ENCODE measurements around the gene MOB3B. TPM values are rescaled to one million over a fixed set of nuclear protein-coding genes. Genes with fewer than 3 reads are reported as not detected.

The MOB3B gene
- total RNA-seq, 2 donors from 2014 or later: 3.1 to 17.8 TPM

GRCh38 chr9:27572061-27572460 lies 42.4 kb upstream of the MOB3B start:
- Histone ChIP-seq H3K4me1 (replicated peaks) (no peaks in the 10 kb centered on the region), H3K36me3 (no peaks in the 10 kb centered on the region), H3K9me3 (no peaks in the 10 kb centered on the region), H3K27ac (peak overlapping the region; percentile 99), H3K4me3 (peak overlapping the region; percentile 69 to 75), H3K27me3 (replicated peaks; ENCODE audit: insufficient read depth) (no peaks in the 10 kb centered on the region)
- intact Hi-C loops (cut with DNase I): loop anchor here (5.0 kb wide), 1 partner anchor 680 kb away; the partner anchor contains the start of gene CAAP1
- peak; percentile 9 for DNase-seq (ENCODE audit: low spot score)
- WGBS: 21% methylated on average over 3 of the region's 3 CpGs
- TF ChIP-seq POLR2A (IDR thresholded peaks at IDR 0.05) (no peak), POLR2AphosphoS5 (IDR thresholded peaks at IDR 0.05) (no peak), CTCF (IDR thresholded peaks at IDR 0.05) (no peak)

GRCh38 chr9:27571011-27571410 lies 41.4 kb upstream of the MOB3B start:
- H3K27me3 ChIP-seq (replicated peaks; ENCODE audit: insufficient read depth): no peaks in the 10 kb centered on the region
- TF ChIP-seq POLR2AphosphoS5 (IDR thresholded peaks at IDR 0.05) (no peak), CTCF (IDR thresholded peaks at IDR 0.05) (no peak), POLR2A (IDR thresholded peaks at IDR 0.05) (no peak)
- 90% methylated on average over 4 of the region's 4 CpGs for WGBS
- H3K36me3 ChIP-seq: no peaks in the 10 kb centered on the region
- H3K4me1 ChIP-seq (replicated peaks): no peaks in the 10 kb centered on the region
- peak overlapping the region; percentile 99 for H3K27ac ChIP-seq
- H3K9me3 ChIP-seq: no peaks in the 10 kb centered on the region
- intact Hi-C loops (cut with DNase I): loop anchor here (5.0 kb wide), 1 partner anchor 679 kb away; the partner anchor contains the start of gene CAAP1
- DNase-seq (ENCODE audit: low spot score): no peak
- H3K4me3 ChIP-seq: no peak overlapping the region

GRCh38 chr9:27569406-27569805 lies 39.8 kb upstream of the MOB3B start:
- intact Hi-C loops (cut with DNase I): no loop called here
- 53% methylated on average over 2 of the region's 2 CpGs for WGBS
- H3K4me3 ChIP-seq: no peak overlapping the region
- TF ChIP-seq CTCF (IDR thresholded peaks at IDR 0.05) (no peak), POLR2AphosphoS5 (IDR thresholded peaks at IDR 0.05) (no peak), POLR2A (IDR thresholded peaks at IDR 0.05) (no peak)
- H3K27ac ChIP-seq: no peak overlapping the region
- no peaks in the 10 kb centered on the region for H3K36me3 ChIP-seq
- no peaks in the 10 kb centered on the region for H3K9me3 ChIP-seq
- no peaks in the 10 kb centered on the region for H3K27me3 ChIP-seq (replicated peaks; ENCODE audit: insufficient read depth)
- no peaks in the 10 kb centered on the region for H3K4me1 ChIP-seq (replicated peaks)
- no peak for DNase-seq (ENCODE audit: low spot score)

- H3K36me3 ChIP-seq: no peaks in the 10 kb centered on the region
- 94% methylated on average over 1 of the region's 1 CpG for WGBS
These were observed 36.5 kb upstream of the MOB3B start for GRCh38 chr9:27566118-27566517.

More at GRCh38 chr9:27566118-27566517, 36.5 kb upstream of the MOB3B start:
- H3K27me3 ChIP-seq (replicated peaks; ENCODE audit: insufficient read depth): no peaks in the 10 kb centered on the region
- H3K27ac ChIP-seq: no peak overlapping the region
- H3K4me1 ChIP-seq (replicated peaks): no peaks in the 10 kb centered on the region
- TF ChIP-seq CTCF (IDR thresholded peaks at IDR 0.05): no peak
- TF ChIP-seq POLR2A (IDR thresholded peaks at IDR 0.05): no peak
- TF ChIP-seq POLR2AphosphoS5 (IDR thresholded peaks at IDR 0.05): no peak
- no peak overlapping the region for H3K4me3 ChIP-seq
- H3K9me3 ChIP-seq: no peaks in the 10 kb centered on the region
- intact Hi-C loops (cut with DNase I): no loop called here
- no peak for DNase-seq (ENCODE audit: low spot score)
